Loucy (cell line): ENCODE measurements around the gene INPP5K.
"Not testable (repeated sequence)": the region's sequence is repeated elsewhere in the genome, so short reads cannot be mapped to it uniquely, and the experiment has no call there.

ENCODE experiments used
- EZH2phosphoT487 ChIP-seq: fragments of 200-600 bp; IDR thresholded peaks from 2 replicates; pipeline ENCODE4 v1.6.1; 2018; ENCODE audit warnings: antibody characterized with exemption, mild to moderate bottlenecking, moderate library complexity, borderline replicate concordance
- TF ChIP-seq, protein P1 (sequence below): fragments of 200-600 bp; sonication (generic); conservative IDR thresholded peaks from 2 replicates; pipeline ENCODE4 v1.5.1; 2014; ENCODE audit warnings: mild to moderate bottlenecking, antibody characterized with exemption, low read length

DNA sequence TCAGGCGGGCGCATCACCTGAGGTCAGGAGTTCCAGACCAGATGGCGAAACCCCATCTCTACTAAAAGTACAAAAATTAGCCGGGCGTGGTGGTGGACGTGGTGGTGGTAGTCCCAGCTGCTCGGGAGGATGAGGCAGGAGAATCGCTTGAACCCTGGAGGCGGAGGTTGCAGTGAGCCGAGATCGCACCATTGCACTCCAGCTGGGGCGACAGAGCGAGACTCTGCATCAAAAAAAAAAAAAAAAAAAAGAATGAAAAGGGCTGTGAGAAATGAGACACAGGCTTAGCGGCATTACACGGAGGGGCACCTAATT, 47.0 kb upstream of the INPP5K start:
- TF ChIP-seq, protein P1, sequence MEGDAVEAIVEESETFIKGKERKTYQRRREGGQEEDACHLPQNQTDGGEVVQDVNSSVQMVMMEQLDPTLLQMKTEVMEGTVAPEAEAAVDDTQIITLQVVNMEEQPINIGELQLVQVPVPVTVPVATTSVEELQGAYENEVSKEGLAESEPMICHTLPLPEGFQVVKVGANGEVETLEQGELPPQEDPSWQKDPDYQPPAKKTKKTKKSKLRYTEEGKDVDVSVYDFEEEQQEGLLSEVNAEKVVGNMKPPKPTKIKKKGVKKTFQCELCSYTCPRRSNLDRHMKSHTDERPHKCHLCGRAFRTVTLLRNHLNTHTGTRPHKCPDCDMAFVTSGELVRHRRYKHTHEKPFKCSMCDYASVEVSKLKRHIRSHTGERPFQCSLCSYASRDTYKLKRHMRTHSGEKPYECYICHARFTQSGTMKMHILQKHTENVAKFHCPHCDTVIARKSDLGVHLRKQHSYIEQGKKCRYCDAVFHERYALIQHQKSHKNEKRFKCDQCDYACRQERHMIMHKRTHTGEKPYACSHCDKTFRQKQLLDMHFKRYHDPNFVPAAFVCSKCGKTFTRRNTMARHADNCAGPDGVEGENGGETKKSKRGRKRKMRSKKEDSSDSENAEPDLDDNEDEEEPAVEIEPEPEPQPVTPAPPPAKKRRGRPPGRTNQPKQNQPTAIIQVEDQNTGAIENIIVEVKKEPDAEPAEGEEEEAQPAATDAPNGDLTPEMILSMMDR = not testable (repeated sequence)
- TF ChIP-seq EZH2phosphoT487 = not testable (repeated sequence)
